Measurements from ENCODE around the gene C4orf50.

- no peak for TF ChIP-seq CTCF (conservative IDR thresholded peaks at IDR 0.05; ENCODE audit: low read depth, low read length)
- no peak for TF ChIP-seq FOS (IDR thresholded peaks at IDR 0.05; ENCODE audit: low read depth, low read length)
- no peak for TF ChIP-seq BHLHE40 (IDR thresholded peaks at IDR 0.05; ENCODE audit: low read depth, low read length)
- no peak for TF ChIP-seq POLR2A (IDR thresholded peaks at IDR 0.05; ENCODE audit: low read depth, low read length)
- TF ChIP-seq NFE2L2 (IDR thresholded peaks at IDR 0.05; ENCODE audit: low read depth, low read length): no peak
- no peak for TF ChIP-seq SMC3 (IDR thresholded peaks at IDR 0.05; ENCODE audit: low read depth, low read length)
- no peak for TF ChIP-seq USF2 (IDR thresholded peaks at IDR 0.05; ENCODE audit: low read depth, low read length)
- TF ChIP-seq ELK1 (IDR thresholded peaks at IDR 0.05; ENCODE audit: borderline replicate concordance, low read depth, low read length): no peak
- TF ChIP-seq RAD21 (IDR thresholded peaks at IDR 0.05; ENCODE audit: low read length): no peak
- TF ChIP-seq MAZ (IDR thresholded peaks at IDR 0.05; ENCODE audit: borderline replicate concordance, low read depth, low read length): no peak
- TF ChIP-seq MXI1 (IDR thresholded peaks at IDR 0.05; ENCODE audit: borderline replicate concordance, low read depth, low read length): no peak
- TF ChIP-seq RCOR1 (IDR thresholded peaks at IDR 0.05; ENCODE audit: insufficient replicate concordance, low read length): no peak
- no peak for TF ChIP-seq RFX5 (IDR thresholded peaks at IDR 0.05; ENCODE audit: low read depth, low read length)
Measured at GRCh38 chr4:5957076-5957475, 61.2 kb downstream of the C4orf50 start.

All from IMR-90 (cell line).